Measurements from ENCODE around the gene KLF16.

- TF ChIP-seq POLR2A (IDR thresholded peaks at IDR 0.05) (no peak), CTCF (IDR thresholded peaks at IDR 0.05) (no peak)
Observed at GRCh38 chr19:1847348-1847683, 16.1 kb downstream of the KLF16 start.

All from thyroid gland (tissue), 4 donors.